NCI-H2227 (cell line): ENCODE data around the gene DNER.
"Not testable (repeated sequence)": the region's sequence is repeated elsewhere in the genome, so short reads cannot be mapped to it uniquely, and the experiment has no call there.

Experiments used
- DNase-seq: peaks from one replicate; lab custom pipeline; 2025; ENCODE audit not compliant: unreplicated experiment; lab: John Stamatoyannopoulos, UW

DNER gene

GRCh38 chr2:229715895-229716507 lies 1.6 kb upstream of the DNER start:
- peak; percentile 50 for DNase-seq

GRCh38 chr2:229714736-229715541 lies 584 bp upstream of the DNER start:
- DNase-seq = peak; percentile 40

GRCh38 chr2:229713371-229714079 lies 830 bp downstream of the DNER start:
- DNase-seq = peak; percentile 47

- DNase-seq = no peak
Measured at GRCh38 chr2:229712136-229712535, 2.2 kb downstream of the DNER start.

GRCh38 chr2:229708335-229708734 lies 6.0 kb downstream of the DNER start:
- DNase-seq = no peak

GRCh38 chr2:229703909-229704630 lies 10.3 kb downstream of the DNER start:
- DNase-seq = no peak

- no peak for DNase-seq
Measured at GRCh38 chr2:229701716-229702115, 12.6 kb downstream of the DNER start.

GRCh38 chr2:229701062-229701461 lies 13.3 kb downstream of the DNER start:
- no peak for DNase-seq

GRCh38 chr2:229695961-229696360 lies 18.4 kb downstream of the DNER start:
- no peak for DNase-seq

- not testable (repeated sequence) for DNase-seq
Measured at GRCh38 chr2:229693845-229694244, 20.5 kb downstream of the DNER start.

GRCh38 chr2:229691631-229692030 lies 22.7 kb downstream of the DNER start:
- DNase-seq = no peak

- DNase-seq = no peak
Measured at GRCh38 chr2:229689307-229689839, 25.0 kb downstream of the DNER start.

- DNase-seq = no peak
Measured at GRCh38 chr2:229688141-229688540, 26.2 kb downstream of the DNER start.

GRCh38 chr2:229686122-229686919 lies 28.0 kb downstream of the DNER start:
- no peak for DNase-seq

GRCh38 chr2:229684942-229685562 lies 29.3 kb downstream of the DNER start:
- no peak for DNase-seq

GRCh38 chr2:229679393-229680125 lies 34.8 kb downstream of the DNER start:
- DNase-seq = no peak

GRCh38 chr2:229675569-229675968 lies 38.8 kb downstream of the DNER start:
- no peak for DNase-seq

- DNase-seq = no peak
Measured at GRCh38 chr2:229674830-229675530, 39.4 kb downstream of the DNER start.
